NCI-H526 (cell line): ENCODE data around the gene SMAD1.

Source experiments
- DNase-seq, 2 experiments: peaks; one replicate each; lab custom pipeline; 2025; lab: John Stamatoyannopoulos, UW

The SMAD1 gene

GRCh38 chr4:145489556-145489955 lies 7.9 kb downstream of the SMAD1 start:
- no peak for DNase-seq

GRCh38 chr4:145490361-145490760 lies 8.7 kb downstream of the SMAD1 start:
- DNase-seq, result no peak

GRCh38 chr4:145490796-145491195 lies 9.1 kb downstream of the SMAD1 start:
- DNase-seq, result no peak

- DNase-seq, result no peak
Measured at GRCh38 chr4:145492376-145492775, 10.7 kb downstream of the SMAD1 start.

- no peak for DNase-seq
Measured at GRCh38 chr4:145493166-145493565, 11.5 kb downstream of the SMAD1 start.

- no peak for DNase-seq
Measured at GRCh38 chr4:145494666-145495270, 13.1 kb downstream of the SMAD1 start.

GRCh38 chr4:145496292-145496691 lies 14.6 kb downstream of the SMAD1 start:
- no peak for DNase-seq

- no peak for DNase-seq
Measured at GRCh38 chr4:145497199-145498149, 15.8 kb downstream of the SMAD1 start.

- DNase-seq, result no peak
Measured at GRCh38 chr4:145498430-145498829, 16.8 kb downstream of the SMAD1 start.

GRCh38 chr4:145501051-145501660 lies 19.5 kb downstream of the SMAD1 start:
- DNase-seq, result no peak

- no peak for DNase-seq
Measured at GRCh38 chr4:145502809-145503208, 21.2 kb downstream of the SMAD1 start.

- no peak for DNase-seq
Measured at GRCh38 chr4:145503486-145504072, 21.9 kb downstream of the SMAD1 start.

- no peak for DNase-seq
Measured at GRCh38 chr4:145505995-145506394, 24.3 kb downstream of the SMAD1 start.

GRCh38 chr4:145507636-145508035 lies 26.0 kb downstream of the SMAD1 start:
- no peak for DNase-seq

GRCh38 chr4:145511913-145512522 lies 30.4 kb downstream of the SMAD1 start:
- DNase-seq, result no peak

- DNase-seq, result no peak
Measured at GRCh38 chr4:145513020-145513621, 31.5 kb downstream of the SMAD1 start.

GRCh38 chr4:145520172-145520571 lies 38.5 kb downstream of the SMAD1 start:
- no peak for DNase-seq

- DNase-seq, result no peak
Measured at GRCh38 chr4:145521282-145521681, 39.6 kb downstream of the SMAD1 start.

GRCh38 chr4:145523117-145523516 lies 41.5 kb downstream of the SMAD1 start:
- DNase-seq, result no peak

- no peak for DNase-seq
Measured at GRCh38 chr4:145524552-145524951, 42.9 kb downstream of the SMAD1 start.

GRCh38 chr4:145525291-145525740 lies 43.7 kb downstream of the SMAD1 start:
- no peak for DNase-seq

- no peak for DNase-seq
Measured at GRCh38 chr4:145527773-145528172, 46.1 kb downstream of the SMAD1 start.
